Stimulated activated CD4-positive, alpha-beta T cell treated with anti-CD3 and anti-CD28 coated beads, Interleukin-1b, Interleukin-23, amount 100 ng/mL, for 1 hour (primary cell): ENCODE data around the gene CDC42EP4.
"Not testable (repeated sequence)": the region's sequence is repeated elsewhere in the genome, so short reads cannot be mapped to it uniquely, and the experiment has no call there.

Source experiments
- DNase-seq, 2 donors: peaks; one replicate each; pipeline ENCODE4 v3.0.0-alpha.2; 2020; ENCODE audit warnings: low read depth in 2 of 2

CDC42EP4 gene

DNA sequence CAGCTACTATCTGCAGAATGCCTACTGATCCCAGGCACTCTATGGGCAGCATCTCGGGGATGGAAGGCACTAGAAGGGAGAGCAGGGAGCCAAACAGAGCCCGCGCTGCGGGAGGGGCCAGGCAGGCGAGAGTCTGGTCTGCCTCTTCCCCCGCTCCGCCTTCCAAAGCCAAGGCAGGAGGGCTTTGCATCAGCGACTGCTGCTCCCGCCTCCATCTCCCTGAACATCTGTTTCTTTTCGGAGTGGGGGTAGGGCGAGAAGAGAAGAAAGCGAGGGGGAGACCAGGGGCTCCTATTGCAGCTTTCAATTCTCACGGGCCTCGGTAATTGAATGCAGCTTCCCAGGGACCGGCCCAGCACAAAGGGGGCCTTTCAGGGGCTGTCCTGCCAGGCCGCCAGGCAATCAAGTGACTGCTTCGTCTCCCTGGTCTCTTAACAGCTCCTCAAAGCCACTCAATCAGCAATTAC is 31.4 kb upstream of the CDC42EP4 start:
- DNase-seq, result no peak

GRCh38 chr17:73342541-73343167 is 30.9 kb upstream of the CDC42EP4 start:
- DNase-seq, result no peak

GRCh38 chr17:73342050-73342522 is 30.3 kb upstream of the CDC42EP4 start:
- no peak for DNase-seq

DNA sequence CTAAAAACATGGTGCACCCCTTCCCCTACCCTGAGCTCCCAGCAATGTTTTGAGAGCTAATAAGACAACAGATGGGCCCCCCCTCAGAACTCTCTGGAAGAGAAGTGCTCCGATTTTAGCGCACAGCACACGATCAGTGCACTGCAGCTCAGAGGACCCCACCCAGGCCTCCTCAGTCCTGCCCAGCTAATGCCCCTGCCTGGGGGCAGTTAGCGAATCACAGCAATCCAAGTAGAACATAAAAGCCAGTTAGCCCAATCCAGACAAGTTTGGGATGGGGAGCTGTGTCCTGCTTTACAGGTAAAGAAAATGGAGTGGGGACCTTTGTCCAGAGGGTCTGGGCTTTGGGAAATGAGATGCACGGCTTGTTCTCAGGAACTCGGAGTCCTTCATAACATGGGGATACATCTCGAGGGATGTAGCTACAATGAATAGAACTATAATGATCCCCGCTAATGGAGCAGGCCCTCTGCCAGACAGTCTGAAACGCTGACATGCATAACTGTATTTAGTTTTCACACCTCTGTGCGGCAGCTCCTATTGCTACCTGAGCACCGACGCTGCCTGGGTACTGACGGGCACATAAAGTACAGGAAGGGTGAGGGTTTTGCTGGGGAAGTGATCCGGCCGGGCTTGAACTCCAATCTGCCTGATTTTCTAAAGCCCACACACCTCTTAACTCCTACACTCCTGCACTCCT is 29.7 kb upstream of the CDC42EP4 start:
- DNase-seq, result no peak

DNA sequence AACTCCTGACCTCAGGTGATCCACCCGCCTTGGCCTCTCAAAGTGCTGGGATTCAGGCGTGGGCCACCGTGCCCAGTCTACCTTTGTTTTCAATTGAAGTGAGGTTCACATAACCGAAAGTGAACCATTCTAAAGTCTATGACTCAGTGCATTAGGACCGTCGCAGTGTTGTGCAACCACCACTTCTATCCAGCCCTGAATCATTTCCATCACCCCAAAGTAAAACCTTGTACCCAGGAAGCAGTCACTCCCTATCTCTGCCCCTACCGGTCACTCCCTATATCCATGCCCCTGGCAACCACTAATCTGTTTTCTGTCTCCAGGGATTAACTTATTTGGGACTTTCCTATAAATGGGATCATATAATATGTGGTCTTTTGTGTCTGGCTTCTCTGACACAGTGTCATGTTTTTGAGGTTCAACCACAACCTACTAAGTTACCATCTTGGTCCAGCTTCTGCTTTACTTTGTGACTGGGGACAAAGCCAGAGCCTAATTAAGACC is 28.3 kb upstream of the CDC42EP4 start:
- DNase-seq, result no peak

DNA sequence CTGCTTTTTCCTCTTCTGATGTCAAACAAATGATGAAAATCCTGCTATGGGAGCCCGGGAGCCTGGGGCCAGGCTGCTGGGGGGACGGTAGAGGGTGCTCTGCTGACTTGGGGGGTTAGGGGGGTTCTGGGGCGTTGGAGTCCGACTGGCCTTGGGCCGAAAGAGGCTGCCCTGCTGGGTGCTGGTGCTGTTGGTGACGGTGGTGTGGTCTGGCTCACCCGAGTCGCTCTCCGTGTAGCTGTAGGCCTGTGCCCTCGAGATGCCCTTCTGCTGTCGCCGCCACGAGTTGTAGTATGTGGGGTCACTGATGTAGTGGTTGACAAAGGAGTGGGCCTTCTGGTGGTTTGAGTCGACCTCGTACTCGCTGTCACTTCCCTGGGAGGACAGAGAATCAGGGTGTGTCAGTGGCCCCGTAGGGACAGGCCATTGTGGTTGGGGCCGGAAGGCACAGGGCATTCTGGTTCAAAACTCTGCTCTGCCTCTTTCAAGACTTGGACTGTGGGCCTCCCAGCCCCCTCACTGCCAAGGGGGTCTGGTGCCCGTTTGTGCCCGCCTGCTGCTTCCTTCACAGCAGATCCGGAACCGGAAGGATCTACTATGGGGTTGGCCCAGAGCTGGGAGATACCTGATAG is 26.9 kb upstream of the CDC42EP4 start:
- no peak for DNase-seq

DNA sequence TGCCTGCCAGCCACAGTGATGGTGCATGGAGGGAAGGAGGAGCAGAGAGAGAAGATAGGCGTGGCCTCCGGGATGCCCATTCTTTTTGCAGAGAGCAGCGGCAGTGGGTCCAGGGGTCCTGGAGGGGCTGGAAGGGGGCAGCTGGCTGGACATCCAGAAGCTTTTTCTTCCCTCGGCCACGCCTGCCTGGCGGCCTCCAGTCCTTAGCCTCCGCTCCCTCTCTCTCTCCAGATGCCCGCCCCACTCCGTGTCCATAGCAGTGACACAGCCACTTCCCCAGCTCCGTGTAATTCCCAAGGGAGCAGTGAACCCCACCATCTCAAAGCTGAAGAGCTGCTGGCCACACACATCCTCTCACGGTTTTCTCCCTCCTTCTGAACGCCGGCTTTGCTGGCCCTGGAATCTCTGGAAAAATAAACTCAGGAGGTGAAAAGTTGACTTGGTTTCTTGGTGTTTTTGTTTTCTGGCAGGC is 26.3 kb upstream of the CDC42EP4 start:
- no peak for DNase-seq

DNA sequence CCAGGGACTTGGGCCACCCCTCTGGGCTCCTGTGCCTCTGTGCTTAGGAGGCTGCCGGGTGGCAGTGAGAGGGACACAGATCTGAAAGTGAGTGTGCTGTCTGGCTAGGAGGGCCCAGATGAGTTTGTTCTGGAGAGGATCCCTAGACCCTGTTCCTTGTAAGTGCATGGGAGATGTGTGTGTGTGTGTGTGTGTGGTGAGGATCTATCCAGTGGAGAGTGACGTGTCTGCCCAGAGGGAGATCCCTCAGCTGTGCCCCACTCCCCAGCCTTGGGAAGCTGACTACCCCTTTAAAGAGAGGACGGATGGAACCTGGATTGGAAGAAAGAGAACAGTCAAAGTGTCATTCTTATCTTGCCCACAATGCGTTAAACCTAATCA is 25.5 kb upstream of the CDC42EP4 start:
- DNase-seq, result no peak

GRCh38 chr17:73336408-73337329 is 24.9 kb upstream of the CDC42EP4 start:
- no peak for DNase-seq

DNA sequence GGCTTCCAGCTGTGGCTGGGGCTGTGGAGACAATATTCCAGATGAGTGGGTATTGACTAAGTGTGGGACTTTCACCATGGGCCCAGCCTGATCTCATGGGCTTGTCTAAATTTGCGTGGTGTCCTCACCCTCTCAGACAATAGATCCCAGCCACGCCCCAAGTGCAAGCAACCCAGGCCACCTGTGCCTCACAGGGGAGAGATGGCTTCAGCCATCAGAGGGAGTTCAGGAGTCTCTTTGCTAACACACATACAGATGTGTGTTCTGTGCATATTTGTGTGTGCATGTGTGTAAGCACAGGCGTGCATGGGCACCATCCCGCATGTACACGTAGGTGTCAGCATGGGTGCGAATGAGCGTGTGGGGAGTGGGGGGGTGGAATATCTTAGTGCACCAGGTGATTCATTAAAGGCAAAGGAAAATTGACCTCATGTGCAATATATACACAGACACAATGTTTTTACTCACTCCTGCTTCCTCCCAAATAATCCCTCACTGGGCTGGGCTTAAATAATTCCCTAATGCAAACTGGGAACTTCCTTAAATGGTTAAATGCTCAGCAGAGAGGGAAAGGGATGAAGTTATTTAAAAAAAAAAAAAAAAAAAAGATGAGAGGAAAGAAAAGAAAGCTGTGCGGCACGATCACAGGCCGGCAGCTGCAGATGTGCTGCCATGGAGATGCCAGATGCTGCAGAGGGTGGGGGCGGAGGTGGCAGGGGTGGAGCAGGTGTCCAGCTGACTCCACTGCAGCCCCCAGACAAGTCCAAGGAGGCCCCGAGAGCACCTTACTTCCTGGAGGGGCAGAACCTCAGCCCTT is 24.0 kb upstream of the CDC42EP4 start:
- no peak for DNase-seq

- no peak for DNase-seq
Measured at GRCh38 chr17:73334771-73335513, 23.1 kb upstream of the CDC42EP4 start.

GRCh38 chr17:73333445-73333844 is 21.6 kb upstream of the CDC42EP4 start:
- DNase-seq, result not testable (repeated sequence)

DNA sequence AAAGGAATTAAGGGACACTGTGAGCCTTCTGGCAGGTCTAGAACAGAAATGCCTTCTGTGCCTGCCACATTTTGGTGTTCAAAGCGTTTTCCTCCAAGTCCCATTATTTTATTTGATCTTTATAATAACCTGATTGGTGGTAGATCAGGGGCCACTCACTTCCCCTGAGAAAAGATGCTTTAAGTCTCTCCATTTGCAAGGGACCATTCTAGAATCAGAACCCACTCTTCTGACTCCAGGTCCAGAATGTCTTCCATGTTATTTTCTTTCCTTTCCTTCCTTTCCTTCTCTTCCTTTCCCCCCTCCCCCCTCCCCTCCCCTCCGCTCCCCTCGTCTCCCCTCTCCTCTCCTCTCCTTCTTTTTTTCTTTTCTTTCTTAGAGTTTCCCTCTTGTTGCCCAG is 19.3 kb upstream of the CDC42EP4 start:
- no peak for DNase-seq

DNA sequence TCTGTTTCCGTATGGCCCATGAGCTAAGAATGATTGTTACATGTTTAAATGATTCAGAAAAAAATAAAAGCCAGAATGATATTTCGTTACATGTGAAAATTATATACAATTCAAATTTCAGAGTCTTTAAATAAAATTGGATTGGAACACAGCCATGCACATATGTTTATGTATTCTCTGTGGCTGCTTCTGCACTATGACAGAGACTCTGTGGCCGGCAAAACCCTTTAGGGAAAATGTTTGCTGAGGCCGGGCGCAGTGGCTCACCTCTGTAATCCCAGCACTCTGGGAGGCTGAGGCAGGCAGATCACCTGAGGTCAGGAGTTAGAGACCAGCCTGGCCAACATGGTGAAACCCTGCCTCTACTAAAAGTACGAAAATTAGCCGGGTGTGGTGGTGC is 15.9 kb upstream of the CDC42EP4 start:
- no peak for DNase-seq

- no peak for DNase-seq
Measured at GRCh38 chr17:73325527-73325842, 13.7 kb upstream of the CDC42EP4 start.

DNA sequence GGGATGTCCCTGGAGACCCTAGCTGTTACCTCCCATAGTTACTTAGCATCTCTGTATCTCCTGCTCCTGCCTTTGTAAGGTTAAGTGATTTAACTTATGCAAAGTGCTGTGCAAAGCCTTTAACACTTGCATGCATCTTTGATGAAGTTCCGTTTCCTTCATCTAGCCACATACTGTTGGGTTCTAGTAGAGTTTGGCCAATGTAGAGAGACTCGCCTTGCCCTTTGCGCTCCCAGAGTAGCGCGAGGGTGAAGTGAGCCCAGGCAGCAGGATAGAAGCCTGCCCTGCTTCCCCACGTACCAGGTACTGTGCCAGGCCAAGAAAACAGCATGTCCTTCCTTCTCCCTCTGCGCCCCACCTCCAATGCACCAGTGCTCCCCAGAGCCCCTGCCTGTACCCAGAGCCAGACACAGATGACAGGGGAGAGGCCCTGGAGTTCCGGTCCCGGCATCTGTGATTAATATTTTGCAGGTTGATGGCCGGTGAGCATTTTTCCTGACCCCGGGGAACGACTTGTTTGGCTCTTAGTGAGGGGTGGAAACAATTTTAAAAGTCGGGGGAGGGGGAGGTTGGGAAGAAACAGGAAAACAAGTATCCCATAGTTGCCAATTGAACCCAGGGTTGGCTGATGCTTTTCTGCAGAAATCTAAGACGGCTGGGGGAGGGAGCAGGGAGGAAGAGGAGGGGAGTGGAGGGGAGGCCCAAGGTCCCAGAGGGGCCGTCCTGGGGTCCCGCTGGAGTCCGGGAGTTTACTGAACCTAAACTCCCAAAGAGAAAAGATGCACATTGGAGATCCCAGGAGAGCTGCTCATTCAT is 13.1 kb upstream of the CDC42EP4 start:
- DNase-seq, result no peak

DNA sequence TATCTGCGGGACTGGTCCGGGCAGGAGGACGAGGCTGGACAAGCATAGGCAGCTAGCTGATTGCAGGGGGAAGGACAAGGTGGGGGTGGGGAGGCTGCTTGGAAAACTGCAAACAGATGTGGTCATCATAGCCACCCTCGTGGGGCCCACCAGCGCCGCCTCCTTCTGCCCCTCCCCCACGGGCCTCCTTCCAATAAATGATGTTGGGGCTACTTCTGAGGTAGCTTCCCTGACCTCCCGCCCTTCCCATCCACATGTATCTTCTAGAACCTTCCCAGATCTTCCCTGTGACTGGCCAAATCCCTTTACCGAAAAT is 12.3 kb upstream of the CDC42EP4 start:
- DNase-seq, result no peak

DNA sequence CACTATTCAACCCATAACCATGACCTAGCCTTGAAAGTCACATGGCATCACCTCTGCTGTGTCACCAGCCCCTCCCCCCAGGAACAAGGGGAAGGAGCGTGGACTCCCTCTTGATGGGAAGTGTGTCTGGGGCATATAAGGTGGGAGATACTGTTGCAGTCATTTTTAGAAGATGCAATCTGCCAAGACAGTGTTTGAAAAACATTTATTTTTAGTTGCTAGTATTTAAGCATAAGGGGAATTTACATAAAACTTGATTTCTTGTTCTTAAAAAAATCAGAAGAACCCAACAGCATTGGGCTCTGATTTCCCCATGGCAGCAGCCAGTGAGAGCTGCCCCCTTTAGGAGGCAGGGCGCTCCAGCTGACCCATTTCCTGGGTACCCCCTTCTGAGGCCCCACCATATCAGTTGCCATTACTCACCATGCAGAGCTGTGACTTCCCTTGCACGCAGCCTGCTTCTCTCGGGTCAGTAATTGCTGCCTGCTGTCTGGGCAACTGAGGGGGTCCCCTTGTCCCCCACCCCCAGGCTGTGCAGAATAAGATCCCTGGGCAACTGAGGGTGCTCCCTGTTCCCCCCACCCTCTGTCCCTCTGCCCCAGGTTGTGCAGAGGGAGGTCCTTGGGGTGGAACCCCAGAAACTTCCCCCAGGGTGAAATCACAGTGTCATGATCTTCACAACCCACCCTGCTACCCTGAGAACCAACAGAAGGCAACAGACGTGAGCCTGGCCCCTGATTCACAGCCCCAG is 11.8 kb upstream of the CDC42EP4 start:
- no peak for DNase-seq
